ENCODE measurements around the gene GALNT18. TPM values are rescaled to one million over a fixed set of nuclear protein-coding genes. Genes with fewer than 3 reads are reported as not detected.

Gene GALNT18
- total and polyA plus RNA-seq, 2 of the 4 experiments (the other 2 are of a cell fraction): 9.5 to 11.3 TPM

DNA sequence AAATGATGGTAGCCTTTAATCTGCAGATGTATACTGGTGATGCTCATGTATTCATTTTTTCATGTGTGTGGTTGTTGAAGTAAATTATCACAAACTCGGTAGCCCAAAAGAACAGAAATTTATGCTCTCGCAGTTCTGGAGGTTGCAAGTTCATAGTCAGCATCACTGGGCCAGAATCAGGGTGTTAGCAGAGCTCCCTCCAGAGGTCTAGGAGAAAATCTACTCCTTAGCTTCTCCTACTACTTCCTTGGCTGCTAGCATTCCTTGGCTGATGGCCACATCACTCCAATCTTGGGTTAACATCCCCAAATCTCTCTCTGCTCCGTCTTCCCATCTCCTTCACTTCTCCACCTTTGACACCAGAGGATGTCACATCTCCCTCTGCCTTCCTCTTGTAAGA, 45.3 kb upstream of the GALNT18 start:
- dilution Hi-C loops (cut with HindIII; ENCODE audit: low sequenced_read_pairs, unreplicated experiment) (no loop called here), in situ Hi-C loops (cut with MboI; ENCODE audit: low sequenced_read_pairs) (no loop called here), intact Hi-C loops (cut with micrococcal nuclease) (no loop called here)
- H3K4me2 ChIP-seq (ENCODE audit: low read depth, low read length): no peak overlapping the region
- no peak overlapping the region for H3K4ac ChIP-seq (ENCODE audit: low read depth, low read length)
- H2BK20ac ChIP-seq (ENCODE audit: low read depth, low read length): no peak overlapping the region
- H4K5ac ChIP-seq (ENCODE audit: low read depth, low read length): no peak overlapping the region
- DNase-seq: no peak
- no peak for ATAC-seq (ENCODE audit: low read depth)
- H2AK5ac ChIP-seq (ENCODE audit: low read depth, low read length): no peak overlapping the region
- H3K18ac ChIP-seq (ENCODE audit: low read depth, low read length): no peak overlapping the region
- no peak overlapping the region for H2BK5ac ChIP-seq (ENCODE audit: low read depth, low read length, poor library complexity, severe bottlenecking)
- H2AFZ ChIP-seq (replicated peaks; ENCODE audit: low read length, poor library complexity): no peak overlapping the region
- no peak overlapping the region for H3K56ac ChIP-seq (ENCODE audit: extremely low read depth, insufficient read depth, low read length)
- peaks cover 68% of the 10 kb centered on the region for H3K27me3 ChIP-seq (ENCODE audit: control insufficient read depth, insufficient read depth, low read length)
- peaks cover 3% of the 10 kb centered on the region for H3K9me3 ChIP-seq (ENCODE audit: control insufficient read depth, insufficient read depth, low read length)
- no peaks in the 10 kb centered on the region for H3K4me1 ChIP-seq (ENCODE audit: control insufficient read depth, insufficient read depth, low read length)
- H4K20me1 ChIP-seq (ENCODE audit: insufficient read depth, low read length): no peaks in the 10 kb centered on the region
- H4K8ac ChIP-seq (ENCODE audit: low read depth in 2 of 2, low read length in 2 of 2): no peak overlapping the region
- H3K9ac ChIP-seq (ENCODE audit: low read depth, low read length): no peak overlapping the region
- no peak overlapping the region for H4K91ac ChIP-seq (ENCODE audit: insufficient read depth, low read depth, low read length)
- no peak overlapping the region for H3K23ac ChIP-seq (ENCODE audit: low read depth, low read length)
- H2BK15ac ChIP-seq (ENCODE audit: low read depth, low read length): no peak overlapping the region
- no peak overlapping the region for H2BK120ac ChIP-seq (ENCODE audit: low read depth, low read length)
- no peak overlapping the region for H3K27ac ChIP-seq (ENCODE audit: insufficient read depth, low read length)
- no peaks in the 10 kb centered on the region for H3K9me1 ChIP-seq (ENCODE audit: insufficient read depth, low read length)
- H3K14ac ChIP-seq (replicated peaks; ENCODE audit: low read depth, low read length): no peak overlapping the region
- ChIA-PET POLR2A (ENCODE audit: unreplicated experiment) (no interaction called here), CTCF (no interaction called here)
- TF ChIP-seq MAZ (IDR thresholded peaks at IDR 0.05; ENCODE audit: borderline replicate concordance, low read depth, low read length) (no peak), MXI1 (IDR thresholded peaks at IDR 0.05; ENCODE audit: borderline replicate concordance, low read depth, low read length) (no peak), CHD1 (IDR thresholded peaks at IDR 0.05; ENCODE audit: low read depth, low read length) (no peak), POLR2A (IDR thresholded peaks at IDR 0.05; ENCODE audit: low read depth, low read length) (no peak), NFE2L2 (IDR thresholded peaks at IDR 0.05; ENCODE audit: low read depth, low read length) (no peak), MAFK (IDR thresholded peaks at IDR 0.05; ENCODE audit: low read depth, low read length) (no peak), CEBPB (IDR thresholded peaks at IDR 0.05; ENCODE audit: low read depth, low read length) (no peak), FOS (IDR thresholded peaks at IDR 0.05; ENCODE audit: low read depth, low read length) (no peak), RFX5 (IDR thresholded peaks at IDR 0.05; ENCODE audit: low read depth, low read length) (no peak), BHLHE40 (IDR thresholded peaks at IDR 0.05; ENCODE audit: low read depth, low read length) (no peak), SMC3 (IDR thresholded peaks at IDR 0.05; ENCODE audit: low read depth, low read length) (no peak), RCOR1 (IDR thresholded peaks at IDR 0.05; ENCODE audit: insufficient replicate concordance, low read length) (no peak), RAD21 (IDR thresholded peaks at IDR 0.05; ENCODE audit: low read length) (no peak; the same call in 1 of the 2 replicates)
- TF ChIP-seq, protein P1, sequence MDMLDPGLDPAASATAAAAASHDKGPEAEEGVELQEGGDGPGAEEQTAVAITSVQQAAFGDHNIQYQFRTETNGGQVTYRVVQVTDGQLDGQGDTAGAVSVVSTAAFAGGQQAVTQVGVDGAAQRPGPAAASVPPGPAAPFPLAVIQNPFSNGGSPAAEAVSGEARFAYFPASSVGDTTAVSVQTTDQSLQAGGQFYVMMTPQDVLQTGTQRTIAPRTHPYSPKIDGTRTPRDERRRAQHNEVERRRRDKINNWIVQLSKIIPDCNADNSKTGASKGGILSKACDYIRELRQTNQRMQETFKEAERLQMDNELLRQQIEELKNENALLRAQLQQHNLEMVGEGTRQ (IDR thresholded peaks at IDR 0.05; ENCODE audit: low read depth, low read length): no peak
- TF ChIP-seq, protein P2, sequence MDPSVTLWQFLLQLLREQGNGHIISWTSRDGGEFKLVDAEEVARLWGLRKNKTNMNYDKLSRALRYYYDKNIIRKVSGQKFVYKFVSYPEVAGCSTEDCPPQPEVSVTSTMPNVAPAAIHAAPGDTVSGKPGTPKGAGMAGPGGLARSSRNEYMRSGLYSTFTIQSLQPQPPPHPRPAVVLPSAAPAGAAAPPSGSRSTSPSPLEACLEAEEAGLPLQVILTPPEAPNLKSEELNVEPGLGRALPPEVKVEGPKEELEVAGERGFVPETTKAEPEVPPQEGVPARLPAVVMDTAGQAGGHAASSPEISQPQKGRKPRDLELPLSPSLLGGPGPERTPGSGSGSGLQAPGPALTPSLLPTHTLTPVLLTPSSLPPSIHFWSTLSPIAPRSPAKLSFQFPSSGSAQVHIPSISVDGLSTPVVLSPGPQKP (IDR thresholded peaks at IDR 0.05; ENCODE audit: borderline replicate concordance, low read depth, low read length): no peak
- TF ChIP-seq, protein P3, sequence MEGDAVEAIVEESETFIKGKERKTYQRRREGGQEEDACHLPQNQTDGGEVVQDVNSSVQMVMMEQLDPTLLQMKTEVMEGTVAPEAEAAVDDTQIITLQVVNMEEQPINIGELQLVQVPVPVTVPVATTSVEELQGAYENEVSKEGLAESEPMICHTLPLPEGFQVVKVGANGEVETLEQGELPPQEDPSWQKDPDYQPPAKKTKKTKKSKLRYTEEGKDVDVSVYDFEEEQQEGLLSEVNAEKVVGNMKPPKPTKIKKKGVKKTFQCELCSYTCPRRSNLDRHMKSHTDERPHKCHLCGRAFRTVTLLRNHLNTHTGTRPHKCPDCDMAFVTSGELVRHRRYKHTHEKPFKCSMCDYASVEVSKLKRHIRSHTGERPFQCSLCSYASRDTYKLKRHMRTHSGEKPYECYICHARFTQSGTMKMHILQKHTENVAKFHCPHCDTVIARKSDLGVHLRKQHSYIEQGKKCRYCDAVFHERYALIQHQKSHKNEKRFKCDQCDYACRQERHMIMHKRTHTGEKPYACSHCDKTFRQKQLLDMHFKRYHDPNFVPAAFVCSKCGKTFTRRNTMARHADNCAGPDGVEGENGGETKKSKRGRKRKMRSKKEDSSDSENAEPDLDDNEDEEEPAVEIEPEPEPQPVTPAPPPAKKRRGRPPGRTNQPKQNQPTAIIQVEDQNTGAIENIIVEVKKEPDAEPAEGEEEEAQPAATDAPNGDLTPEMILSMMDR (conservative IDR thresholded peaks at IDR 0.05; ENCODE audit: low read depth, low read length): no peak
- BruUV-seq (replicated peaks): no TSS peak
- H2AK9ac ChIP-seq (replicated peaks; ENCODE audit: low read depth, low read length, poor library complexity): no peak overlapping the region
- H3K4me3 ChIP-seq (ENCODE audit: insufficient read depth, low read depth, low read length): no peak overlapping the region
- no peaks in the 10 kb centered on the region for H3K79me1 ChIP-seq (ENCODE audit: low read depth in 1 of 2, low read length in 2 of 2)
- WGBS, 2 experiments (ENCODE audit: extremely low coverage in 2 of 2, insufficient read length in 1 of 2): 72% methylated on average over 3 of the region's 3 CpGs; no CpG with 5 or more reads in 1 of the 2 experiments
- no peaks in the 10 kb centered on the region for H3K36me3 ChIP-seq (ENCODE audit: control insufficient read depth, insufficient read depth, low read length)

Data from IMR-90 (cell line).